Loucy (cell line): ENCODE measurements around the gene CSTPP1.

ENCODE experiments used
- H2AFZ ChIP-seq: fragments of 200-600 bp; sonication (generic); 2 replicates; pipeline ENCODE4 v1.6.0; 2016; ENCODE audit warnings: antibody characterized with exemption, mild to moderate bottlenecking, low read length, moderate library complexity
- H3F3A ChIP-seq: fragments of 200-600 bp; 2 replicates; pipeline ENCODE4 v1.6.0; 2016; ENCODE audit warnings: antibody characterized with exemption, low read depth, mild to moderate bottlenecking
- H3K27me3 ChIP-seq: fragments of 200-600 bp; sonication (generic); 2 replicates; pipeline ENCODE4 v1.6.1; 2014; ENCODE audit warnings: low read length, mild to moderate bottlenecking; ENCODE audit not compliant: insufficient read depth, poor library complexity, severe bottlenecking
- H3K36me3 ChIP-seq: fragments of 200-600 bp; sonication (generic); 2 replicates; pipeline ENCODE4 v1.6.1; 2016; ENCODE audit warnings: low read length; ENCODE audit not compliant: insufficient read depth
- H3K4me1 ChIP-seq: fragments of 200-600 bp; sonication (generic); 2 replicates; pipeline ENCODE4 v1.5.1; 2014; ENCODE audit warnings: low read length, mild to moderate bottlenecking; ENCODE audit not compliant: insufficient read depth, poor library complexity, severe bottlenecking
- H3K4me2 ChIP-seq: fragments of 200-600 bp; sonication (generic); 2 replicates; pipeline ENCODE4 v1.6.0; 2014; ENCODE audit warnings: antibody characterized with exemption, low read length, low read depth, mild to moderate bottlenecking; ENCODE audit not compliant: poor library complexity, severe bottlenecking
- H3K4me3 ChIP-seq: fragments of 200-600 bp; sonication (generic); 2 replicates; pipeline ENCODE4 v1.5.1; 2014; ENCODE audit warnings: low read length, mild to moderate bottlenecking, mixed read lengths; ENCODE audit not compliant: poor library complexity, severe bottlenecking
- H3K79me2 ChIP-seq: fragments of 200-600 bp; sonication (generic); 2 replicates; pipeline ENCODE4 v1.6.1; 2014; ENCODE audit warnings: low read length; ENCODE audit not compliant: insufficient read depth
- H3K9ac ChIP-seq: fragments of 200-600 bp; sonication (generic); 2 replicates; pipeline ENCODE4 v1.6.0; 2014; ENCODE audit warnings: mild to moderate bottlenecking, low read depth, low read length, moderate library complexity; ENCODE audit not compliant: poor library complexity, severe bottlenecking
- H3K9me2 ChIP-seq: fragments of 200-600 bp; sonication (generic); replicated peaks from 2 replicates; pipeline ENCODE4 v1.6.1; 2016; ENCODE audit warnings: low read depth, low read length, mixed read lengths
- H3K9me3 ChIP-seq: fragments of 200-600 bp; sonication (generic); 2 replicates; pipeline ENCODE4 v1.6.1; 2014; ENCODE audit warnings: mild to moderate bottlenecking, antibody characterized with exemption, low read length, low read depth; ENCODE audit not compliant: insufficient read depth
- H4K20me1 ChIP-seq: fragments of 200-600 bp; sonication (generic); 2 replicates; pipeline ENCODE4 v1.6.0; 2014; ENCODE audit warnings: antibody characterized with exemption, low read length, mild to moderate bottlenecking; ENCODE audit not compliant: insufficient read depth, poor library complexity, severe bottlenecking
- CTCF ChIP-seq: fragments of 200-600 bp; sonication (generic); conservative IDR thresholded peaks from 2 replicates; pipeline ENCODE4 v1.5.1; 2014; ENCODE audit warnings: mild to moderate bottlenecking, antibody characterized with exemption, low read length
- EZH2phosphoT487 ChIP-seq: fragments of 200-600 bp; IDR thresholded peaks from 2 replicates; pipeline ENCODE4 v1.6.1; 2018; ENCODE audit warnings: antibody characterized with exemption, mild to moderate bottlenecking, moderate library complexity, borderline replicate concordance

The CSTPP1 gene

GRCh38 chr11:47177229-47177845 is 240.8 kb downstream of the CSTPP1 start:
- peaks cover 36% of the 10 kb centered on the region for H4K20me1 ChIP-seq
- H3K79me2 ChIP-seq = peaks cover 43% of the 10 kb centered on the region
- peaks cover 4% of the 10 kb centered on the region for H3K27me3 ChIP-seq
- peak overlapping the region; percentile 97 for H3K4me3 ChIP-seq
- H3K9me3 ChIP-seq = no peaks in the 10 kb centered on the region
- peak overlapping the region; percentile 96 for H3K9ac ChIP-seq
- no peaks in the 10 kb centered on the region for H3K9me2 ChIP-seq
- H3K4me2 ChIP-seq = peak overlapping the region; percentile 95
- H3K4me1 ChIP-seq = peaks cover 35% of the 10 kb centered on the region
- no peaks in the 10 kb centered on the region for H3F3A ChIP-seq
- H3K36me3 ChIP-seq = peaks cover 14% of the 10 kb centered on the region; the same call in 1 of the 2 replicates
- TF ChIP-seq CTCF (peak; percentile 92), EZH2phosphoT487 (no peak)
- peak overlapping the region; percentile 100 for H2AFZ ChIP-seq

- Histone ChIP-seq H3K9ac (peak overlapping the region; percentile 96), H2AFZ (peak overlapping the region; percentile 100), H3F3A (no peaks in the 10 kb centered on the region), H3K4me3 (peak overlapping the region; percentile 97), H3K9me3 (no peaks in the 10 kb centered on the region), H4K20me1 (peaks cover 33% of the 10 kb centered on the region), H3K9me2 (no peaks in the 10 kb centered on the region), H3K4me1 (peaks cover 35% of the 10 kb centered on the region), H3K36me3 (peaks cover 8% of the 10 kb centered on the region; the same call in 1 of the 2 replicates), H3K4me2 (peak overlapping the region; percentile 95), H3K27me3 (peaks cover 4% of the 10 kb centered on the region), H3K79me2 (peaks cover 38% of the 10 kb centered on the region)
- TF ChIP-seq CTCF (no peak), EZH2phosphoT487 (no peak)
These were observed 241.3 kb downstream of the CSTPP1 start for GRCh38 chr11:47177846-47178245.

GRCh38 chr11:47178316-47178715 is 241.8 kb downstream of the CSTPP1 start:
- peaks cover 30% of the 10 kb centered on the region for H3K4me1 ChIP-seq
- no peaks in the 10 kb centered on the region for H3K9me2 ChIP-seq
- TF ChIP-seq CTCF (no peak), EZH2phosphoT487 (no peak)
- no peak overlapping the region for H3K4me3 ChIP-seq
- H3F3A ChIP-seq = no peaks in the 10 kb centered on the region
- H3K9ac ChIP-seq = peak overlapping the region; percentile 96
- no peak overlapping the region for H2AFZ ChIP-seq
- H3K27me3 ChIP-seq = peaks cover 4% of the 10 kb centered on the region
- H3K79me2 ChIP-seq = peaks cover 33% of the 10 kb centered on the region
- H3K36me3 ChIP-seq = peaks cover 4% of the 10 kb centered on the region; the same call in 1 of the 2 replicates
- H3K9me3 ChIP-seq = no peaks in the 10 kb centered on the region
- no peak overlapping the region for H3K4me2 ChIP-seq
- H4K20me1 ChIP-seq = peaks cover 28% of the 10 kb centered on the region
